Measurements from ENCODE around the gene FXYD5. TPM values are rescaled to one million over a fixed set of nuclear protein-coding genes. Genes with fewer than 3 reads are reported as not detected.

Gene FXYD5
- total and polyA plus RNA-seq, 10 of the 15 experiments (the other 5 are each of a cell fraction or from before 2014, with no cell fraction given): 30.0 to 159 (median 93.9) TPM

DNA sequence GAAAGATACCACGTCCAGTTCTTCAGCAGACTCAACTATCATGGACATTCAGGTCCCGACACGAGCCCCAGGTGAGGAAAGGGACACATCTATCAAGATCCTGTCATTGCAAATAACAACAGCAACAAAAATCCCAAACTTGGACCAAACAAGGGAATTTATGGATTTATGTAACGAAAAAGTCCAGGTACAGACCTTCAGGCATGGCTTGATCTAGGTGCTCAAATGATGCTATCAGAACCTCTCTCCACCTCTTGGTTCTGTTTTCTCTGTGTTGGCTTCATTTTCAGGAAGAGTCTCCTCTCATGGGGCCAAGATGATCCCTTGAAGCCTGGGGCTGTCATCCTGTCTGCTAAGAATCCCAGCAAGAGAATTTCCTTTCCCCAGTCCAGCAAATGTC lies 2.9 kb downstream of the FXYD5 start:
- in situ Hi-C loops (cut with MboI): no loop called here
- ChIA-PET POLR2A (no interaction called here), RAD21 (ENCODE audit: unreplicated experiment) (no interaction called here), CTCF (no interaction called here), SMC1A (ENCODE audit: uncharacterized antibody, unreplicated experiment) (no interaction called here)
- Histone ChIP-seq H3K36me3 (ENCODE audit: control insufficient read depth in 2 of 2, insufficient read depth in 2 of 2, low read length in 1 of 2) (peaks cover 4 to 31% of the 10 kb centered on the region in 2 experiments), H3K27ac (ENCODE audit: control insufficient read depth, insufficient read depth) (no peak overlapping the region), H4K20me1 (ENCODE audit: control insufficient read depth, insufficient read depth) (no peaks in the 10 kb centered on the region), H3K79me2 (ENCODE audit: control insufficient read depth, insufficient read depth, low read length) (peaks cover 19% of the 10 kb centered on the region), H3K4me3 (no peak overlapping the region), H3K27me3 (replicated peaks in 1 of 2; ENCODE audit: control insufficient read depth in 2 of 2, insufficient read depth in 2 of 2, low read length in 1 of 2) (peaks cover 0 to 3% of the 10 kb centered on the region in 2 experiments; a peak in 1 of 4 replicates), H3K4me2 (ENCODE audit: control insufficient read depth, insufficient read depth) (no peak overlapping the region), H3K9me3 (replicated peaks; ENCODE audit: control insufficient read depth, insufficient read depth, low read length) (peaks cover 3% of the 10 kb centered on the region; the same call in 2 of the 3 replicates), H3K4me1 (ENCODE audit: control insufficient read depth, insufficient read depth, low read length) (peaks cover 6% of the 10 kb centered on the region), H2AFZ (ENCODE audit: control insufficient read depth, low read depth, low read length) (no peak overlapping the region), H3K9ac (ENCODE audit: control insufficient read depth, insufficient read depth, low read length) (no peak overlapping the region)
- no peak for FAIRE-seq
- no peak for TF ChIP-seq POLR2A (IDR thresholded peaks at IDR 0.05; ENCODE audit: low read depth, low read length)
- TF ChIP-seq, protein P1, sequence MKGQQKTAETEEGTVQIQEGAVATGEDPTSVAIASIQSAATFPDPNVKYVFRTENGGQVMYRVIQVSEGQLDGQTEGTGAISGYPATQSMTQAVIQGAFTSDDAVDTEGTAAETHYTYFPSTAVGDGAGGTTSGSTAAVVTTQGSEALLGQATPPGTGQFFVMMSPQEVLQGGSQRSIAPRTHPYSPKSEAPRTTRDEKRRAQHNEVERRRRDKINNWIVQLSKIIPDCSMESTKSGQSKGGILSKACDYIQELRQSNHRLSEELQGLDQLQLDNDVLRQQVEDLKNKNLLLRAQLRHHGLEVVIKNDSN (IDR thresholded peaks at IDR 0.05; ENCODE audit: borderline replicate concordance, extremely low read length, insufficient read depth, low read depth, low read length): no peak
- TF ChIP-seq ZSCAN29 (IDR thresholded peaks at IDR 0.05): no peak
- TF ChIP-seq NRF1 (conservative IDR thresholded peaks at IDR 0.05; ENCODE audit: low read depth, low read length): no peak
- TF ChIP-seq, protein P2, sequence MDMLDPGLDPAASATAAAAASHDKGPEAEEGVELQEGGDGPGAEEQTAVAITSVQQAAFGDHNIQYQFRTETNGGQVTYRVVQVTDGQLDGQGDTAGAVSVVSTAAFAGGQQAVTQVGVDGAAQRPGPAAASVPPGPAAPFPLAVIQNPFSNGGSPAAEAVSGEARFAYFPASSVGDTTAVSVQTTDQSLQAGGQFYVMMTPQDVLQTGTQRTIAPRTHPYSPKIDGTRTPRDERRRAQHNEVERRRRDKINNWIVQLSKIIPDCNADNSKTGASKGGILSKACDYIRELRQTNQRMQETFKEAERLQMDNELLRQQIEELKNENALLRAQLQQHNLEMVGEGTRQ (IDR thresholded peaks at IDR 0.05; ENCODE audit: borderline replicate concordance, low read depth, low read length): no peak
- TF ChIP-seq SUZ12 (IDR thresholded peaks at IDR 0.05; ENCODE audit: unreplicated experiment): no peak
- TF ChIP-seq, protein P3, sequence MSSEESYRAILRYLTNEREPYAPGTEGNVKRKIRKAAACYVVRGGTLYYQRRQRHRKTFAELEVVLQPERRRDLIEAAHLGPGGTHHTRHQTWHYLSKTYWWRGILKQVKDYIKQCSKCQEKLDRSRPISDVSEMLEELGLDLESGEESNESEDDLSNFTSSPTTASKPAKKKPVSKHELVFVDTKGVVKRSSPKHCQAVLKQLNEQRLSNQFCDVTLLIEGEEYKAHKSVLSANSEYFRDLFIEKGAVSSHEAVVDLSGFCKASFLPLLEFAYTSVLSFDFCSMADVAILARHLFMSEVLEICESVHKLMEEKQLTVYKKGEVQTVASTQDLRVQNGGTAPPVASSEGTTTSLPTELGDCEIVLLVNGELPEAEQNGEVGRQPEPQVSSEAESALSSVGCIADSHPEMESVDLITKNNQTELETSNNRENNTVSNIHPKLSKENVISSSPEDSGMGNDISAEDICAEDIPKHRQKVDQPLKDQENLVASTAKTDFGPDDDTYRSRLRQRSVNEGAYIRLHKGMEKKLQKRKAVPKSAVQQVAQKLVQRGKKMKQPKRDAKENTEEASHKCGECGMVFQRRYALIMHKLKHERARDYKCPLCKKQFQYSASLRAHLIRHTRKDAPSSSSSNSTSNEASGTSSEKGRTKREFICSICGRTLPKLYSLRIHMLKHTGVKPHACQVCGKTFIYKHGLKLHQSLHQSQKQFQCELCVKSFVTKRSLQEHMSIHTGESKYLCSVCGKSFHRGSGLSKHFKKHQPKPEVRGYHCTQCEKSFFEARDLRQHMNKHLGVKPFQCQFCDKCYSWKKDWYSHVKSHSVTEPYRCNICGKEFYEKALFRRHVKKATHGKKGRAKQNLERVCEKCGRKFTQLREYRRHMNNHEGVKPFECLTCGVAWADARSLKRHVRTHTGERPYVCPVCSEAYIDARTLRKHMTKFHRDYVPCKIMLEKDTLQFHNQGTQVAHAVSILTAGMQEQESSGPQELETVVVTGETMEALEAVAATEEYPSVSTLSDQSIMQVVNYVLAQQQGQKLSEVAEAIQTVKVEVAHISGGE (CRISPR knock-in tag; IDR thresholded peaks at IDR 0.05): no peak
- no peak for TF ChIP-seq JUND (IDR thresholded peaks at IDR 0.05; ENCODE audit: low read depth, low read length)
- TF ChIP-seq TCF12 (IDR thresholded peaks at IDR 0.05; ENCODE audit: low read depth, low read length): no peak
- intact Hi-C loops (cut with micrococcal nuclease; ENCODE audit: unreplicated experiment): loop anchor here (5.0 kb wide), 1 partner anchor 50 kb away; no protein-coding TSS in a partner anchor
- no peak for ATAC-seq
- 98% methylated on average over 4 of the region's 4 CpGs for WGBS (ENCODE audit: insufficient coverage, insufficient replicate concordance, low lambda C conversion rate, missing lambda C conversion rate)
- no TSS peak for BruUV-seq (replicated peaks)
- DNase-seq (ENCODE audit: low read depth, low spot score): no peak

Measured in GM12878 (cell line).